H1 (cell line): ENCODE data around the gene CLEC2A. TPM values are rescaled to one million over a fixed set of nuclear protein-coding genes. Genes with fewer than 3 reads are reported as not detected.

Experiments
- CREB1 ChIP-seq: IDR thresholded peaks from 2 replicates; pipeline ENCODE4 v1.6.1; 2012; ENCODE audit warnings: inconsistent platforms
- JUND ChIP-seq: IDR thresholded peaks from 2 replicates; pipeline ENCODE4 v1.6.1; 2011; ENCODE audit warnings: mild to moderate bottlenecking, improper control_type of control experiment, low read length
- MAX ChIP-seq: IDR thresholded peaks from 2 replicates; pipeline ENCODE4 v1.6.1; 2012; ENCODE audit warnings: inconsistent platforms
- TAF7 ChIP-seq: optimal IDR thresholded peaks from 2 replicates; pipeline ENCODE3; 2011; ENCODE audit warnings: low read depth, mild to moderate bottlenecking, inconsistent platforms, low read length, moderate library complexity, borderline replicate concordance
- polyA plus RNA-seq, 7 experiments: library from polyadenylated mRNA; depleted of rRNA in 3 of 7; stranded (reverse) in 5 of 7; unstranded in 2 of 7; fragments of >200 nt in 5 of 7; fragments of 200-250 nt in 2 of 7; gene quantifications; 1 replicate in 5 of 7; 2 replicates in 1 of 7; 4 replicates in 1 of 7; pipeline versions ENCODE4 v1.2.1 to v1.2.3, GENCODE V29; 2011 to 2013; ENCODE audit warnings: missing spikeins in 2 of 7, mixed read lengths in 2 of 7
- total RNA-seq: library from RNA; stranded (reverse); fragmentation: NEBNext Ultra II Directional; extraction: Animal tissue kit (Norgen Biotek cat#: 25700); gene quantifications from 2 replicates; pipeline ENCODE4 v1.2.1, GENCODE V29; 2021
- TF ChIP-seq, protein P1 (sequence below): fragments of 300-600 bp; sonication (generic); IDR thresholded peaks from 2 replicates; pipeline ENCODE4 v1.7.1; 2012; ENCODE audit warnings: low read length, moderate library complexity, mild to moderate bottlenecking, inconsistent platforms; ENCODE audit not compliant: insufficient replicate concordance

Gene CLEC2A
- total and polyA plus RNA-seq, 2 of the 8 experiments (the other 6 are each of a cell fraction or from before 2014, with no cell fraction given) = 0.63 to 3.7 TPM

DNA sequence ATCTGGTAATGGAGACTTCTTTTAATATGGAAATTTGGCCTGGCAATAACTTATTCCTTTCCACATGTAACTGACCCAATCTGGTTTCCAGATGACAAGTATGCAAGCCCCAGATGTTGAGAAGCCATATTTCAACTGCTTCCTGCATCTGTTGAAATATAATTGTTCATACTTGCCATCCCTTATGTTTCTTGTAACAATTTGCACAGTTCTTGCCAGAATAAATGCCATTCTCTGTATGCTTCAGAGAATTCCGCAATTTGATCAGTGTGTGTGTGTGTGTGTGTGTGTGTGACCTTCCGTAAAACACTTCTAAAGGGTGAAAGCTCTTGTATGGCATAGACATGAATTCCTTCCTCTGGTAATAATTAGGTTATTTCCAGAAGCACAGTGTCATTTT, 1.8 kb upstream of the CLEC2A start (continued):
- TF ChIP-seq, protein P1, sequence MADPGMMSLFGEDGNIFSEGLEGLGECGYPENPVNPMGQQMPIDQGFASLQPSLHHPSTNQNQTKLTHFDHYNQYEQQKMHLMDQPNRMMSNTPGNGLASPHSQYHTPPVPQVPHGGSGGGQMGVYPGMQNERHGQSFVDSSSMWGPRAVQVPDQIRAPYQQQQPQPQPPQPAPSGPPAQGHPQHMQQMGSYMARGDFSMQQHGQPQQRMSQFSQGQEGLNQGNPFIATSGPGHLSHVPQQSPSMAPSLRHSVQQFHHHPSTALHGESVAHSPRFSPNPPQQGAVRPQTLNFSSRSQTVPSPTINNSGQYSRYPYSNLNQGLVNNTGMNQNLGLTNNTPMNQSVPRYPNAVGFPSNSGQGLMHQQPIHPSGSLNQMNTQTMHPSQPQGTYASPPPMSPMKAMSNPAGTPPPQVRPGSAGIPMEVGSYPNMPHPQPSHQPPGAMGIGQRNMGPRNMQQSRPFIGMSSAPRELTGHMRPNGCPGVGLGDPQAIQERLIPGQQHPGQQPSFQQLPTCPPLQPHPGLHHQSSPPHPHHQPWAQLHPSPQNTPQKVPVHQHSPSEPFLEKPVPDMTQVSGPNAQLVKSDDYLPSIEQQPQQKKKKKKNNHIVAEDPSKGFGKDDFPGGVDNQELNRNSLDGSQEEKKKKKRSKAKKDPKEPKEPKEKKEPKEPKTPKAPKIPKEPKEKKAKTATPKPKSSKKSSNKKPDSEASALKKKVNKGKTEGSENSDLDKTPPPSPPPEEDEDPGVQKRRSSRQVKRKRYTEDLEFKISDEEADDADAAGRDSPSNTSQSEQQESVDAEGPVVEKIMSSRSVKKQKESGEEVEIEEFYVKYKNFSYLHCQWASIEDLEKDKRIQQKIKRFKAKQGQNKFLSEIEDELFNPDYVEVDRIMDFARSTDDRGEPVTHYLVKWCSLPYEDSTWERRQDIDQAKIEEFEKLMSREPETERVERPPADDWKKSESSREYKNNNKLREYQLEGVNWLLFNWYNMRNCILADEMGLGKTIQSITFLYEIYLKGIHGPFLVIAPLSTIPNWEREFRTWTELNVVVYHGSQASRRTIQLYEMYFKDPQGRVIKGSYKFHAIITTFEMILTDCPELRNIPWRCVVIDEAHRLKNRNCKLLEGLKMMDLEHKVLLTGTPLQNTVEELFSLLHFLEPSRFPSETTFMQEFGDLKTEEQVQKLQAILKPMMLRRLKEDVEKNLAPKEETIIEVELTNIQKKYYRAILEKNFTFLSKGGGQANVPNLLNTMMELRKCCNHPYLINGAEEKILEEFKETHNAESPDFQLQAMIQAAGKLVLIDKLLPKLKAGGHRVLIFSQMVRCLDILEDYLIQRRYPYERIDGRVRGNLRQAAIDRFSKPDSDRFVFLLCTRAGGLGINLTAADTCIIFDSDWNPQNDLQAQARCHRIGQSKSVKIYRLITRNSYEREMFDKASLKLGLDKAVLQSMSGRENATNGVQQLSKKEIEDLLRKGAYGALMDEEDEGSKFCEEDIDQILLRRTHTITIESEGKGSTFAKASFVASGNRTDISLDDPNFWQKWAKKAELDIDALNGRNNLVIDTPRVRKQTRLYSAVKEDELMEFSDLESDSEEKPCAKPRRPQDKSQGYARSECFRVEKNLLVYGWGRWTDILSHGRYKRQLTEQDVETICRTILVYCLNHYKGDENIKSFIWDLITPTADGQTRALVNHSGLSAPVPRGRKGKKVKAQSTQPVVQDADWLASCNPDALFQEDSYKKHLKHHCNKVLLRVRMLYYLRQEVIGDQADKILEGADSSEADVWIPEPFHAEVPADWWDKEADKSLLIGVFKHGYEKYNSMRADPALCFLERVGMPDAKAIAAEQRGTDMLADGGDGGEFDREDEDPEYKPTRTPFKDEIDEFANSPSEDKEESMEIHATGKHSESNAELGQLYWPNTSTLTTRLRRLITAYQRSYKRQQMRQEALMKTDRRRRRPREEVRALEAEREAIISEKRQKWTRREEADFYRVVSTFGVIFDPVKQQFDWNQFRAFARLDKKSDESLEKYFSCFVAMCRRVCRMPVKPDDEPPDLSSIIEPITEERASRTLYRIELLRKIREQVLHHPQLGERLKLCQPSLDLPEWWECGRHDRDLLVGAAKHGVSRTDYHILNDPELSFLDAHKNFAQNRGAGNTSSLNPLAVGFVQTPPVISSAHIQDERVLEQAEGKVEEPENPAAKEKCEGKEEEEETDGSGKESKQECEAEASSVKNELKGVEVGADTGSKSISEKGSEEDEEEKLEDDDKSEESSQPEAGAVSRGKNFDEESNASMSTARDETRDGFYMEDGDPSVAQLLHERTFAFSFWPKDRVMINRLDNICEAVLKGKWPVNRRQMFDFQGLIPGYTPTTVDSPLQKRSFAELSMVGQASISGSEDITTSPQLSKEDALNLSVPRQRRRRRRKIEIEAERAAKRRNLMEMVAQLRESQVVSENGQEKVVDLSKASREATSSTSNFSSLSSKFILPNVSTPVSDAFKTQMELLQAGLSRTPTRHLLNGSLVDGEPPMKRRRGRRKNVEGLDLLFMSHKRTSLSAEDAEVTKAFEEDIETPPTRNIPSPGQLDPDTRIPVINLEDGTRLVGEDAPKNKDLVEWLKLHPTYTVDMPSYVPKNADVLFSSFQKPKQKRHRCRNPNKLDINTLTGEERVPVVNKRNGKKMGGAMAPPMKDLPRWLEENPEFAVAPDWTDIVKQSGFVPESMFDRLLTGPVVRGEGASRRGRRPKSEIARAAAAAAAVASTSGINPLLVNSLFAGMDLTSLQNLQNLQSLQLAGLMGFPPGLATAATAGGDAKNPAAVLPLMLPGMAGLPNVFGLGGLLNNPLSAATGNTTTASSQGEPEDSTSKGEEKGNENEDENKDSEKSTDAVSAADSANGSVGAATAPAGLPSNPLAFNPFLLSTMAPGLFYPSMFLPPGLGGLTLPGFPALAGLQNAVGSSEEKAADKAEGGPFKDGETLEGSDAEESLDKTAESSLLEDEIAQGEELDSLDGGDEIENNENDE = no peak
- TF ChIP-seq TAF7 (no peak), MAX (no peak), CREB1 (no peak), JUND (no peak)
